Neural cell (in vitro differentiated cells): Measurements from ENCODE around the gene TMEM74B. TPM values are rescaled to one million over a fixed set of nuclear protein-coding genes. Genes with fewer than 3 reads are reported as not detected.

Experiments
- H2AFZ ChIP-seq: fragments of 200-600, 300-800 bp; sonication (generic), shearing (Covaris generic); 2 replicates; pipeline ENCODE4 v1.6.0; 2014; ENCODE audit warnings: low read depth, mild to moderate bottlenecking, antibody characterized with exemption, low read length, moderate library complexity
- H3F3A ChIP-seq: fragments of 200-600 bp; shearing (Covaris generic); 2 replicates; pipeline ENCODE4 v1.6.1; 2016; ENCODE audit warnings: mild to moderate bottlenecking, moderate library complexity, mixed read lengths, antibody characterized with exemption, low read length; ENCODE audit not compliant: insufficient read depth, poor library complexity, severe bottlenecking
- H3K27ac ChIP-seq: fragments of 200-600, 300-800 bp; sonication (generic), shearing (Covaris generic); 2 replicates; pipeline ENCODE4 v1.5.1; 2014; ENCODE audit warnings: mild to moderate bottlenecking, low read length, moderate library complexity
- H3K27me3 ChIP-seq: fragments of 300-800, 200-600 bp; sonication (generic), shearing (Covaris generic); 2 replicates; pipeline ENCODE4 v1.6.0; 2014; ENCODE audit warnings: mild to moderate bottlenecking, low read depth, low read length, moderate library complexity; ENCODE audit not compliant: insufficient read depth
- H3K36me3 ChIP-seq: fragments of 300-800, 200-600 bp; sonication (generic), shearing (Covaris generic); 2 replicates; pipeline ENCODE4 v1.5.1; 2014; ENCODE audit warnings: mild to moderate bottlenecking, antibody characterized with exemption, low read length, moderate library complexity; ENCODE audit not compliant: insufficient read depth
- H3K4me2 ChIP-seq: fragments of 300-800, 200-600 bp; sonication (generic), shearing (Covaris generic); 2 replicates; pipeline ENCODE4 v1.6.0; 2014; ENCODE audit warnings: mild to moderate bottlenecking, low read length
- H3K4me3 ChIP-seq: fragments of 300-800, 200-600 bp; sonication (generic), shearing (Covaris generic); 2 replicates; pipeline ENCODE4 v1.5.1; 2014; ENCODE audit warnings: mild to moderate bottlenecking, low read length, moderate library complexity
- H3K79me2 ChIP-seq: fragments of 200-600 bp; shearing (Covaris generic); replicated peaks from 2 replicates; pipeline ENCODE4 v1.6.0; 2014; ENCODE audit warnings: mild to moderate bottlenecking, low read length, moderate library complexity; ENCODE audit not compliant: insufficient read depth
- H3K9ac ChIP-seq: fragments of 300-800, 200-600 bp; sonication (generic), shearing (Covaris generic); 2 replicates; pipeline ENCODE4 v1.6.1; 2016; ENCODE audit warnings: mild to moderate bottlenecking, low read length, mixed read lengths
- H3K9me2 ChIP-seq: fragments of 200-600 bp; shearing (Covaris generic); 2 replicates; pipeline ENCODE4 v1.6.1; 2016; ENCODE audit warnings: mild to moderate bottlenecking, low read length, mixed read lengths; ENCODE audit not compliant: insufficient read depth
- H3K9me3 ChIP-seq: fragments of 200-600, 300-800 bp; sonication (generic), shearing (Covaris generic); 2 replicates; pipeline ENCODE4 v1.6.1; 2016; ENCODE audit warnings: mild to moderate bottlenecking, mixed run types, low read length, moderate library complexity, mixed read lengths
- H4K20me1 ChIP-seq: fragments of 200-600 bp; shearing (Covaris generic); 2 replicates; pipeline ENCODE4 v1.6.1; 2016; ENCODE audit warnings: mild to moderate bottlenecking, mixed run types; ENCODE audit not compliant: insufficient read depth
- EP300 ChIP-seq: fragments of 450-650 bp; conservative IDR thresholded peaks from 2 replicates; pipeline ENCODE4 v1.6.1; 2014; ENCODE audit warnings: antibody characterized with exemption, mild to moderate bottlenecking, moderate library complexity; ENCODE audit not compliant: poor library complexity, severe bottlenecking
- EZH2 ChIP-seq: fragments of 200-600, 300-800 bp; shearing (Covaris generic), sonication (generic); IDR thresholded peaks from 2 replicates; pipeline ENCODE4 v1.6.1; 2014; ENCODE audit warnings: antibody characterized with exemption, low read length, borderline replicate concordance, mild to moderate bottlenecking; ENCODE audit not compliant: insufficient read depth, poor library complexity, severe bottlenecking
- MXI1 ChIP-seq: fragments of 450-650 bp; conservative IDR thresholded peaks from 2 replicates; pipeline ENCODE4 v1.6.1; 2014; ENCODE audit warnings: antibody characterized with exemption, mild to moderate bottlenecking; ENCODE audit not compliant: poor library complexity, severe bottlenecking
- POLR2AphosphoS5 ChIP-seq: IDR thresholded peaks from 2 replicates; pipeline ENCODE4 v1.6.1; 2012
- RAD21 ChIP-seq: fragments of 450-650 bp; conservative IDR thresholded peaks from 2 replicates; pipeline ENCODE4 v1.6.1; 2014; ENCODE audit warnings: antibody characterized with exemption, mild to moderate bottlenecking, moderate library complexity
- REST ChIP-seq: IDR thresholded peaks from 2 replicates; pipeline ENCODE4 v1.6.1; 2012; ENCODE audit warnings: borderline replicate concordance
- SMC3 ChIP-seq: fragments of 450-650 bp; conservative IDR thresholded peaks from 2 replicates; pipeline ENCODE4 v1.6.1; 2014; ENCODE audit warnings: antibody characterized with exemption, mild to moderate bottlenecking, moderate library complexity; ENCODE audit not compliant: poor library complexity
- TAF1 ChIP-seq: IDR thresholded peaks from 2 replicates; pipeline ENCODE4 v1.6.1; 2012; ENCODE audit warnings: low read depth
- polyA plus RNA-seq: library from polyadenylated mRNA; depleted of rRNA; stranded (reverse); fragments of >200 nt; gene quantifications from 2 replicates; pipeline ENCODE4 v1.2.3, GENCODE V29; 2014
- TF ChIP-seq, protein P1 (sequence below): fragments of 450-650 bp; IDR thresholded peaks from 2 replicates; pipeline ENCODE4 v1.5.1; 2014; ENCODE audit warnings: antibody characterized with exemption, mild to moderate bottlenecking, moderate library complexity; ENCODE audit not compliant: poor library complexity, severe bottlenecking

TMEM74B gene
- polyA plus RNA-seq, 1 donor from 2014 or later: 155 TPM

- H4K20me1 ChIP-seq: no peaks in the 10 kb centered on the region
- H3K27me3 ChIP-seq: no peaks in the 10 kb centered on the region
- no peak overlapping the region for H3K4me3 ChIP-seq
- H3K9ac ChIP-seq: no peak overlapping the region
- no peak overlapping the region for H3K4me2 ChIP-seq
- no peak overlapping the region for H2AFZ ChIP-seq
- H3K27ac ChIP-seq: no peak overlapping the region
- H3K9me2 ChIP-seq: no peaks in the 10 kb centered on the region
- TF ChIP-seq REST (no peak), EP300 (no peak), TAF1 (no peak), POLR2AphosphoS5 (no peak), SMC3 (no peak), MXI1 (no peak), EZH2 (no peak), RAD21 (no peak)
- TF ChIP-seq, protein P1, sequence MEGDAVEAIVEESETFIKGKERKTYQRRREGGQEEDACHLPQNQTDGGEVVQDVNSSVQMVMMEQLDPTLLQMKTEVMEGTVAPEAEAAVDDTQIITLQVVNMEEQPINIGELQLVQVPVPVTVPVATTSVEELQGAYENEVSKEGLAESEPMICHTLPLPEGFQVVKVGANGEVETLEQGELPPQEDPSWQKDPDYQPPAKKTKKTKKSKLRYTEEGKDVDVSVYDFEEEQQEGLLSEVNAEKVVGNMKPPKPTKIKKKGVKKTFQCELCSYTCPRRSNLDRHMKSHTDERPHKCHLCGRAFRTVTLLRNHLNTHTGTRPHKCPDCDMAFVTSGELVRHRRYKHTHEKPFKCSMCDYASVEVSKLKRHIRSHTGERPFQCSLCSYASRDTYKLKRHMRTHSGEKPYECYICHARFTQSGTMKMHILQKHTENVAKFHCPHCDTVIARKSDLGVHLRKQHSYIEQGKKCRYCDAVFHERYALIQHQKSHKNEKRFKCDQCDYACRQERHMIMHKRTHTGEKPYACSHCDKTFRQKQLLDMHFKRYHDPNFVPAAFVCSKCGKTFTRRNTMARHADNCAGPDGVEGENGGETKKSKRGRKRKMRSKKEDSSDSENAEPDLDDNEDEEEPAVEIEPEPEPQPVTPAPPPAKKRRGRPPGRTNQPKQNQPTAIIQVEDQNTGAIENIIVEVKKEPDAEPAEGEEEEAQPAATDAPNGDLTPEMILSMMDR: no peak
- no peaks in the 10 kb centered on the region for H3K79me2 ChIP-seq
- H3K9me3 ChIP-seq: no peaks in the 10 kb centered on the region
- H3F3A ChIP-seq: no peaks in the 10 kb centered on the region
- H3K36me3 ChIP-seq: peaks cover 10% of the 10 kb centered on the region
These were observed 30.1 kb downstream of the TMEM74B start for GRCh38 chr20:1154691-1155090.

DNA sequence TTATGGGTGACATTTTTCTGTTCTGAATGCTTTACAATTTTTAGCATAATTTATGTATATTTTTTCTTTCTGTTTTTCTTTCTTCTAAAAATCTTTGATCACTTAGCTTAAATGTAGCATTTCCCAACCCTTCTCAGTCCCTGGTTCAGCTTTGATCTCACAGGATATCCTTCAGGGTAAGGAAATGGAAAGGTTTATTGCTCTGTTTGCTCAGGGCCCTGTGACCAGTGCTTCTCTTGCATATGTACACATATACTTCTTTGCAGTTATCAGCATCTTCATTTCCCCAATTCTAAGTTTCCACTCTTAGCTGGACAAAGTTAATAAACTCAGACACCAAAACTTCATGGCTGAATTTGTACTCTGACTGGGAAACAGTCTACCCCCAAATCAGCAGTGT lies 30.6 kb downstream of the TMEM74B start:
- Histone ChIP-seq H4K20me1 (no peaks in the 10 kb centered on the region), H3K79me2 (no peaks in the 10 kb centered on the region), H3K27ac (no peak overlapping the region), H3K36me3 (peaks cover 10% of the 10 kb centered on the region), H3K9me2 (no peaks in the 10 kb centered on the region), H3K9me3 (no peaks in the 10 kb centered on the region), H3K4me3 (no peak overlapping the region), H3K27me3 (no peaks in the 10 kb centered on the region), H3K9ac (no peak overlapping the region), H3K4me2 (no peak overlapping the region), H3F3A (no peaks in the 10 kb centered on the region), H2AFZ (no peak overlapping the region)
- TF ChIP-seq REST: no peak
- no peak for TF ChIP-seq EZH2
- TF ChIP-seq, protein P1: no peak
- TF ChIP-seq MXI1: no peak
- TF ChIP-seq POLR2AphosphoS5: no peak
- no peak for TF ChIP-seq RAD21
- TF ChIP-seq EP300: no peak
- no peak for TF ChIP-seq TAF1
- TF ChIP-seq SMC3: no peak
